ENCODE measurements around the gene ZNF714. TPM values are rescaled to one million over a fixed set of nuclear protein-coding genes. Genes with fewer than 3 reads are reported as not detected.

ZNF714 gene
- total RNA-seq, 1 donor from 2014 or later, result 102 TPM

Small RNAs within 50 kb of the gene (small RNA-seq; reads per million reads assigned to genes)
- gene RNA5SP469, result 0.11 reads per million

Other genes with a start within 250 kb of the ZNF714 start
- gene ZNF85, start 159.0 kb upstream of the ZNF714 start, total RNA-seq (ENCODE audit: low replicate concordance), result 29.3 and 48.3 TPM in 2 replicates
- gene ZNF430, start 61.5 kb upstream of the ZNF714 start, total RNA-seq (ENCODE audit: low replicate concordance), result 11.7 and 17.3 TPM in 2 replicates
- gene ZNF431, start 59.8 kb downstream of the ZNF714 start, total RNA-seq (ENCODE audit: low replicate concordance), result 24.7 and 35.4 TPM in 2 replicates
- gene ZNF708, start 247.2 kb downstream of the ZNF714 start, total RNA-seq (ENCODE audit: low replicate concordance), result 25.0 and 35.9 TPM in 2 replicates

Measured in neural progenitor cell (in vitro differentiated cells).